ENCODE results near the gene TOX4.
"Not testable (repeated sequence)": the region's sequence is repeated elsewhere in the genome, so short reads cannot be mapped to it uniquely, and the experiment has no call there.

TOX4 gene

DNA sequence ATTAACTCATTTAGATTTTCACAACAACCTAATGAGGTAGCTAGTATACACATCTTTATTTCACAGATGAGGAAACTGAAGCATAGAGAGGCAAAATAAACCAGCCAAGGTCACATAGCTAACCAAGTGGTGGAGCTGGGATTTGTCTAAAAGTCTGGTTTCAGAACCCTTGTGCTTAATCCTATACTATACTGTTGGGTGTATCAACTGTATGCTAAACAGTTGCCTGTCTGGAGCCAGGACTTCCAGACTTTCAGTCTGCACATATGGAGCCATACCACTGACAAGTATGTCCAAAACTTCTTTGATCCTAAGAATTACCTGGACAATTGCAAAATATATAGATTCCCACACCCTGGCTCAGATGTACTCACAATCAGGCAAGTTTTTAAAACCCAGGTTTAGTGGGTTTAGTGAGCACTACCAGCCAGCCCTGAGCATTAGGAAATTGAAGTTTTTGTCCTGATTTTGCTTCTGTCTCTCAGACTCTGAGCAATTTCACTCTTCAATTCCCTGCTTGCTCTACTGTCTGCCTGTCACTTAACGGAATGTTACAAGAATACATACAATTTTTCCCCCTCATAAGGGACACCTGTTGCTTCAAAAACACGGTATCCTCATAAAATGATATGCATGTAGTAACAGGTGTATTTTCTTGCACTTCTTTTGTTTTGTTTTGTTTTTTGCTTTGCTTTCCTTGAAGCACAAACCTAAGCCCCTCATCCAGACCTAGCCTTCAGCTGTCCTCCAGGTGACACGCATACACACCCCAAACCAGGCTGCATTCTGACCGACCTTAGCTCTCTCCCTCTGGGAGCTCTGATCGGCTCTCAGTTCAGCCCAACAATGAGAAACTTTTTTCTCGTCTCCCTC is 58.8 kb downstream of the TOX4 start:
- DNase-seq: no peak

DNA sequence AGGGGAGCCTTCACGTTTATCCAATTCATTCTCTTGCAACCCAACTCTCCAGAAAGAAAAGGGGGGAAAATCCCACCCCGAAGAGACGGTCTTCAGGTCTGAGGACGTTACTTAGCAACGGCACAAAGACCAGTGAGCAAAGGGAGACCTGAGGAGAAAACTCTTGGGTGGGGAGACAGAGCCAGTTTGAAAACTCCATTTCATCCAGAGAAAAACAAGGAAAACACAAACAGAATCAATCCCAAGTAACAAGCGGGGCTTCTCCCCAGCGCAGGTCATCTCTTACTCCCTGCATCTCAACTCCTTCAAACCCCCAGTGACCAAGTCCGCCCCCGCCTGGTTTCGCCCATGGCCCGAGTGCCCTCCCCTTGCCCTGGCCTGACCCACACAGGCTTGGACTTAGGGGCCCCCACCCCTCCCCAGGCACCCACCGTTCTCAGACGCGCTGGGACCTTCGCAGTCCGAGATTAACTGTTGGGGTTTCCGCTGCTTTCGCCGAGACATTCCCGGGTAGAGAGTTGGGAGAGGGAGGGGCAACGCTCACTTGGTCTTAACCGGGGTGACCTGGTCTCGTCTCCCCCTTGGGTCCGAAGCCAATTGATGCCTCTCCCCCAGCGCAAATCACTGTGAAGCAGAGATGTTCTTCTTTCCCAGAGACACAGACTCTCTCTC is 59.6 kb downstream of the TOX4 start:
- no peak for DNase-seq

DNA sequence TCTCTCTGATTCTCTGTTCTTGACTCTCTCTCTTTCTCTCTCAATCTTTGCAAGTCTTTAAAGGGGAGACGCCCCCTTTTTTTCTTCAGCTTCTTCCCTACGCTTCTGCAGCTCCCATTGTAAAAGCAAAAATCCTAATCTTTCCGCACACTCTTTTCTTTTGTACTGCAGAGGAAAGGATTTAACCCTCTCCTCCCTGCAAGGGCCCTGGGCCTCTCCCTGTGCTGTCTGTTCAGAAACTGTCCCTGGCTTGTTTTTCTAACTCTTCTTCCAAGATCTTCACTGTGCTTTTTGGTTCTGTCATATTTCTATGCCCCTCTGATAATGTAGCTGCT is 60.1 kb downstream of the TOX4 start:
- no peak for DNase-seq

DNA sequence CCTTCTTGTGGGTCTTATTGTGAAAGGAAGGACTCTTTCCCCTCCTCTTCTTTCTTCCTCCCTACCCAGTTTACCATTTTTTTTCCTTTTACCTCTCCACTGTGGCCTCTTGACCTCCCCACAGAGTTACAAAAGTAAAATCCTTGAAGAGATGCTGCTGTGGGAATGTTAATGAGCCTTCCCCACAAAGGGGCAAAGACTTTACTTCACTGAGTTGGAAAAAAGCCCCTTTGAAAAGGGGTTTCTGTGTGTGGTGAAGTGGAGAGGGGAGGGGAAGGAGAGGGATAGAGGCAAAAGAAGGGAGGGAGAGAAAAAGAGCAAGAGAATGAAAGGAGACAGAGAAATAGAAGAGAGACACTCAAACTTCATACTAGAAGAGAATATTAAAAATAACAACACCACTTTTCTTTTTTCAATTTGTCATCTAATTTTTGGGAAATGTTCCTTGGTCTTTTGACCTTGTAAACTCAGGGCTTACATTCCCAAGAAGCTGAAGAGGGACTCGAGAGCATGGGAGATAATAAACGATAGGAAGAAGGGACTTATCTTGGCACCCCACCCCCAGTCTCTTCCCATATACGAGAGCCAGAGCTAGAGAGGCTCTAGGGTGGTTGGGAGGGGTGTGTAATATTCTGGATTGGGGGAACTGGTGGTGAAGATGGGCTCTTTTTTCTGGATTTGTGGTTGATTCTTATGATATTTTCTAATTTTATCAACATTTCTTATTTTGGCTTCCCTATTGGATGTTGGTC is 62.4 kb downstream of the TOX4 start:
- DNase-seq: no peak

DNA sequence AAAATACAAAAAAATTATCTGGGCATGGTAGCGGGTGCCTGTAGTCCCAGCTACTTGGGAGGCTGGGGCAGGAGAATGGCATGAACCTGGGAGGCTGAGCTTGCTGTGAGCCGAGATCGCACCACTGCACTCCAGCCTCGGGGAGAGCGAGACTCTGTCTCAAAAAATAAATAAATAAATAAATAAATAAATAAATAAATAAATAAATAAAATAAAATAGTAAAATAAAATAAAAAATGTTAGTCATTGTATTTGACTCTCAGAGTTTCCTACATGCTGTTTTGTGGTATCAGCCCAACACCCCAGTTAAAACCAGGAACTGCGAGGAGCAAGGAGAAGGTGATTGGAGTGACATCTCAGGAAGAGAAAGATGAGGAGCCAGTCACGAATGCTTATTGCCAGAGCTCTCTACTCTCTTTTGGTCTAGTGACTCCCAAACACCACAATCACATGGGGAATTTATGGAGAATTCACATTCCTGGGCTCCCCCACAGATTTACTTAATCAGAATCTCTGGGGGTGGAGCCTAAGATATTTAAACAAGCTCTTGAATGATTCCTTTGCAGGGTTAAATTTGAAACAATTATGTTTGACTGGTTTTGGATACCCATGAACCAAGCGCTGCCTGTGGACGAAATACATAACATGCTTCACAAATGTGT is 64.5 kb downstream of the TOX4 start:
- no peak for DNase-seq

DNA sequence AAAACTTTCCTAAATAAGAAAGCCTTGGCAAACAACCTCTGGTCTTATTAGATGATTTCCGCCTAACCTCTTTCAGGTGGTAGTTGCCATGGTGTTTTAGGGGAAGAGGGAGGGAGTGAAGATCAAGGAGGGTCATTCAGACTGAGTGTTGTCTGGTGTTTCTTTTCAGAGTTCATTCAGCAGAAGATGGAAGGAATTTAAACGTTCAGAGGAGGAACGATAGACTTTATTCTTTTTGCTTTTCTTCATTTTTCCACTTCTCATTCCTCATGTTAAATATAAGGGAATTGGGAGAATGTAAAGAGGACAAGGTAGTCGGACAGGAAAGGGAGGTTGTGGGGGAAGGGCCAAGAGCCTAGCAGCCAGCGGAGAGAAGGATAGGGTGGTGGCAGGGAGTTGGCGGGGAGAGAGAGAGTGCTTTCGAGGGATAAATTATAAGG is 66.5 kb downstream of the TOX4 start:
- no peak for DNase-seq

DNA sequence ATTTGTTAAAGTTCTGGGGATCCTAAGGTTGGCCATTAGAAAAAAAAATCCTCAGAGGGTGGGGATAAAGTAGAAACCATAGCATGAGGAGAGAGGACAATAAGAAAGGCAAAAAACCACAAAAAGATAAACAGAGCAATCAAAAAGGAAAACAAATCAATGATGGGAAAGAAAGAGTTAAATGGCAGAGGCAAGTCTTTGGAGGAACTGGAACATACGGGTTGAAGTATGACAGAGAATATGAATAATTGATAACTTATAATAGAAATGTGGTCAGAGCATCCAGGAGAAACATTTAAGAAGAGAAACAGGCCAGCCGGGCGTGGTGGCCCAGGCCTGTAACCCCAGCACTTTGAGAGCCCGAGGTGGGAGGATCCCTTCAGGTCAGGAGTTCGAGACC is 67.0 kb downstream of the TOX4 start:
- DNase-seq: no peak

DNA sequence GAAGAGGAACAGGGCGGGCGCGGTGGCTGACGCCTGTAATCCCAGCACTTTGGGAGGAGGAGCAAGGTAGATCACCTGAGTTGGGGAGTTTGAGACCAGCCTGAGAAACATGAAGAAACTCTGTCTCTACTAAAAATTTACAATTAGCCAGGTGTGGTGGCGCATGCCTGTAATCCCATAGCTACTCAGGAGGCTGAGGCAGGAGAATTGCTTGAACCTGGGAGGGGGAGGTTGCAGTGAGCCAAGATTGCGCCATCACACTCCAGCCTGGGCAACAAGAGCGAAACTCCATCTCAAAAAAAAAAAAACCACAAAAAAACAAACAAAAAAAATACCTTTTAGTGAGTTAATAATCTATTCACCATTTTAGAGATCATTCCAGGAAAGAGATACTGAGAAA is 67.6 kb downstream of the TOX4 start:
- not testable (repeated sequence) for DNase-seq

Data from NCI-H1048 (cell line).